Activated B cell treated with CpG ODN at 0.5 μM for 24 hours (primary cell): Measurements from ENCODE around the gene XRCC3. TPM values are rescaled to one million over a fixed set of nuclear protein-coding genes. Genes with fewer than 3 reads are reported as not detected.

ENCODE experiments used
- ATAC-seq: fragments of 200-7000 bp; cut with Tn5 transposase; one replicate; pipeline ENCODE4 v1.10.0; 2021; ENCODE audit warnings: low read depth, mild to moderate bottlenecking, moderate library complexity
- CTCF ChIA-PET: fragments of 350-600 bp; sonication (Branson Sonifier 250); formaldehyde crosslinking; loops from one replicate; lab custom pipeline; 2021; ENCODE audit warnings: antibody characterized with exemption; lab: Charles Lee
- POLR2A ChIA-PET: fragments of 350-600 bp; sonication (Branson Sonifier 250); formaldehyde crosslinking; loops from one replicate; lab custom pipeline; 2021; ENCODE audit warnings: antibody characterized with exemption; lab: Charles Lee
- DNase-seq: peaks from one replicate; pipeline ENCODE4 v3.0.0; 2022
- H3K27ac Mint-ChIP-seq: one replicate; pipeline ENCODE4 v1.8.0; 2020; ENCODE audit warnings: mixed read lengths
- H3K27me3 Mint-ChIP-seq: one replicate; pipeline ENCODE4 v1.8.0; 2021; ENCODE audit warnings: mixed read lengths
- H3K36me3 Mint-ChIP-seq: one replicate; pipeline ENCODE4 v1.8.0; 2021; ENCODE audit warnings: low read depth, mixed read lengths
- H3K4me1 Mint-ChIP-seq: one replicate; pipeline ENCODE4 v1.8.0; 2021; ENCODE audit warnings: mixed read lengths
- H3K4me3 Mint-ChIP-seq: one replicate; pipeline ENCODE4 v1.8.0; 2020; ENCODE audit warnings: mild to moderate bottlenecking, mixed read lengths
- H3K9me3 Mint-ChIP-seq: one replicate; pipeline ENCODE4 v1.8.0; 2020; ENCODE audit warnings: mixed read lengths
- intact Hi-C: fragments of 100-400 bp; cut with micrococcal nuclease; formaldehyde crosslinking; loops from one replicate; pipeline ENCODE4 v1.15.1; 2024
- total RNA-seq: library from RNA; stranded (reverse); gene quantifications from 2 replicates; pipeline ENCODE4 v1.2.3, GENCODE V29; 2022
- TF ChIP-seq, protein P1 (sequence below): fragments of 200-600 bp; IDR thresholded peaks from one replicate; pipeline ENCODE4 v1.8.0; 2022; ENCODE audit warnings: antibody characterized with exemption, mild to moderate bottlenecking

Gene XRCC3
- total RNA-seq, 1 donor from 2014 or later: 26.0 TPM

DNA sequence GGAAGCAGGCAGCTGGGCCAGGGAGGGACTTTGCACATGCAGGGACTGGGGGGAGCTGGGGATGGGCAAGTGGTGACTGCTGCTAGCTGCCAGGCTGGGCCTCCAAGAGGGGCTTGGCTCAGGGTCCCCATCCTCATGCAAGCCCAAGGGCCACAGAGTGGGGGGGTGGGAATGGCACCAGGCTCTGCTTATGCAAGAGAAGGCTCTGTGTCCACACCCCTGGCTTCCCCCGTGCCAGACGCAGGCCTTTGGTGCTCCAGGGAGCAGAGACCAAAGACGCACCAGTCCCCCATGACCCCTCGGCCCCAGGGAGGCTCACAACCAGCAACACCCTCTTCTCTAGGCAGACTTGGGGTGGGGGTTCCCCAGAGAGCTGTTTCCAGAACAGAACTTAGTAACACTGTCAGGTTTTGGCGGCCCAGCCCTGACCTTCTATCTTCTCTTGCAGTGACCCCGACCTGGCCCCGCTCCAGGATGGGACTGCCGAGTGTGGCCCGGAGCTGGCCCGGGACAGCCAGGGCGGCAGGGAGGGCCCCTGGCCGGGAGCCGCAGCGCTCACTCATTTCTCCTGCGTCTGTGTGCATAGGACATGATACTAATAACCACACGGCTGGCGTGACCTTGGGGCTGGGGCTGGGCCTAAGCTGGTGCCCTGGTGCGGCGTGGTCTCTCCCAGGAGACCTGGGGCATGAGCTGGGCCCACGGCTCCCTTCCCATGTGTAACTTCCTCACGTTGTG, 14.3 kb downstream of the XRCC3 start:
- ATAC-seq: no peak
- POLR2A ChIA-PET: interaction anchor here (0.6 to 2.0 kb wide), 4 partner anchors 8 to 133 kb away, joined by 3 to 9 read pairs (median 5); partner anchors contain the start of genes XRCC3 and ZFYVE21
- H3K9me3 Mint-ChIP-seq: no peaks in the 10 kb centered on the region

DNA sequence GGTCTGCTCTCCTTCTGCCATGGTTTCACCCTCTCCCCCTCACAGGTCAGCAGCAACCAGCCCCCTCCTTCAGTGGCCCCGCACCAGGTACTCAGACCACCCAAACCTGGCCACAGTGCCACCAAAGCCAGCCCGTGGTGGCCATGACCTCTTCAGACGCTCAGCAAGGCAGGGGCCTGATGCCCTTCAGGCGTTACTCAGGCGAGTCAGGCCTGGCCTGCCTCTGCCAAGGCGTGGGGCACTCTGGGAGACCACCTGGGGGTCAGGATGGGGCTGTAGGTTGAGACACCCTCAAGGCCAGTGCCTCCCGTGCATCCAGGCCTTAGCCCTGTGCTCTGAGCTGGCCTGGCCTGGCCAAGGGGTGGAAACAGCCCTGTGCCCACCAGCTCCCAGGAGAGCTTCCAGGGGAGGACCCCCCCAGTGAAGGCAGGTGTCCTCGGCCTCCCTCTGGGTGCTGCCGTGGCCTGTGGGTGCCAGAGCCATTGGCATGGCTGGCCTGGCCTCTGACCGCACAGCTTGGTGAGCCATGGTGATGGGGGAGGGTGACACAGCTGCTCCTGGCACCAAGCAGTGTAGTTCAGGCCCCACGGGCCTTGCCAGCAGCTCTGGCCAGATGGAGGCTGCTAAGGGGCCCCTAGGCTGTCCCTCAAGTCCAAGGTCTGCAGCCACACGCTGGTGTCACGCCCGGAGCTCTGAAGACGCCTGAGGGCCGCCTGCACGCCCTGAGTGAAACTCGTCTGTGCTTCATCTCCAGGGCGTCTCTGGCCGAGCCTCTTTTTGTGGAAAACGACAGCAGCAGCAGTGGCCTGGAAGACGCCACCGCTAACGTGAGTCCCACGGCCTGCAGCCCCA, 15.1 kb downstream of the XRCC3 start:
- Mint-ChIP-seq H3K9me3 (no peaks in the 10 kb centered on the region), H3K27me3 (no peaks in the 10 kb centered on the region), H3K27ac (no peak overlapping the region), H3K4me3 (no peak overlapping the region), H3K4me1 (peaks cover 72% of the 10 kb centered on the region), H3K36me3 (peaks cover 51% of the 10 kb centered on the region)
- POLR2A ChIA-PET: interaction anchor here (1.2 to 1.9 kb wide), 3 partner anchors 8 to 132 kb away, joined by 3 to 9 read pairs (median 4); no protein-coding TSS in a partner anchor
- intact Hi-C loops: loop anchor here (2.0 kb wide), 1 partner anchor 15 kb away; the partner anchor contains the start of genes XRCC3 and ZFYVE21
- CTCF ChIA-PET: no interaction called here
- no peak for DNase-seq
- TF ChIP-seq, protein P1, sequence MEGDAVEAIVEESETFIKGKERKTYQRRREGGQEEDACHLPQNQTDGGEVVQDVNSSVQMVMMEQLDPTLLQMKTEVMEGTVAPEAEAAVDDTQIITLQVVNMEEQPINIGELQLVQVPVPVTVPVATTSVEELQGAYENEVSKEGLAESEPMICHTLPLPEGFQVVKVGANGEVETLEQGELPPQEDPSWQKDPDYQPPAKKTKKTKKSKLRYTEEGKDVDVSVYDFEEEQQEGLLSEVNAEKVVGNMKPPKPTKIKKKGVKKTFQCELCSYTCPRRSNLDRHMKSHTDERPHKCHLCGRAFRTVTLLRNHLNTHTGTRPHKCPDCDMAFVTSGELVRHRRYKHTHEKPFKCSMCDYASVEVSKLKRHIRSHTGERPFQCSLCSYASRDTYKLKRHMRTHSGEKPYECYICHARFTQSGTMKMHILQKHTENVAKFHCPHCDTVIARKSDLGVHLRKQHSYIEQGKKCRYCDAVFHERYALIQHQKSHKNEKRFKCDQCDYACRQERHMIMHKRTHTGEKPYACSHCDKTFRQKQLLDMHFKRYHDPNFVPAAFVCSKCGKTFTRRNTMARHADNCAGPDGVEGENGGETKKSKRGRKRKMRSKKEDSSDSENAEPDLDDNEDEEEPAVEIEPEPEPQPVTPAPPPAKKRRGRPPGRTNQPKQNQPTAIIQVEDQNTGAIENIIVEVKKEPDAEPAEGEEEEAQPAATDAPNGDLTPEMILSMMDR: no peak
- no peak for ATAC-seq

More for the DNA sequence above, 14.3 kb downstream of the XRCC3 start:
- intact Hi-C loops: loop anchor here (2.0 kb wide), 1 partner anchor 14 kb away; the partner anchor contains the start of genes XRCC3 and ZFYVE21
- Mint-ChIP-seq H3K4me3 (no peak overlapping the region), H3K4me1 (peaks cover 67% of the 10 kb centered on the region), H3K27me3 (no peaks in the 10 kb centered on the region), H3K27ac (peak overlapping the region; percentile 67), H3K36me3 (peaks cover 51% of the 10 kb centered on the region)
- no peak for DNase-seq
- TF ChIP-seq, protein P1: no peak
- CTCF ChIA-PET: interaction anchor here (1.7 kb wide), 1 partner anchor 21 kb away, joined by 4 read pairs; no protein-coding TSS in a partner anchor

DNA sequence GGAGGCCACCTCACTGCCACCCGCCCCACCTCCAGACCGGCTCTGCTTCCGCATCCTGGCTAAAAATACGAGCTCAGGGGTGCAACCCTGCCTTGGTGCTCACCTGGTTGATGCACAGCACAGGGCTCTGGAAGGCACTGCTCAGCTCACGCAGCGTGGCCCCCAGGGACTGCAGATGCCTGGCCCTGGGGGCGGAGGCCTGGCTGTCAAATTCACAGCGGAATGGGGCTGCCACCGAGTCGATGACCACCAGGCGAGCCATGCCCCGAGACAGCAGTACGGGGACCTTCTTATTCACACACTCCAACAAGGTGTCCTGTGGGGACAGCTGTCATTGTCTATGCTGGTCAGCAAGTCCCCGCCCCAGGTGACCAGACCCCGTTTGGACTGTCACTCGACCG, 16.0 kb downstream of the XRCC3 start:
- H3K36me3 Mint-ChIP-seq: peaks cover 50% of the 10 kb centered on the region

DNA sequence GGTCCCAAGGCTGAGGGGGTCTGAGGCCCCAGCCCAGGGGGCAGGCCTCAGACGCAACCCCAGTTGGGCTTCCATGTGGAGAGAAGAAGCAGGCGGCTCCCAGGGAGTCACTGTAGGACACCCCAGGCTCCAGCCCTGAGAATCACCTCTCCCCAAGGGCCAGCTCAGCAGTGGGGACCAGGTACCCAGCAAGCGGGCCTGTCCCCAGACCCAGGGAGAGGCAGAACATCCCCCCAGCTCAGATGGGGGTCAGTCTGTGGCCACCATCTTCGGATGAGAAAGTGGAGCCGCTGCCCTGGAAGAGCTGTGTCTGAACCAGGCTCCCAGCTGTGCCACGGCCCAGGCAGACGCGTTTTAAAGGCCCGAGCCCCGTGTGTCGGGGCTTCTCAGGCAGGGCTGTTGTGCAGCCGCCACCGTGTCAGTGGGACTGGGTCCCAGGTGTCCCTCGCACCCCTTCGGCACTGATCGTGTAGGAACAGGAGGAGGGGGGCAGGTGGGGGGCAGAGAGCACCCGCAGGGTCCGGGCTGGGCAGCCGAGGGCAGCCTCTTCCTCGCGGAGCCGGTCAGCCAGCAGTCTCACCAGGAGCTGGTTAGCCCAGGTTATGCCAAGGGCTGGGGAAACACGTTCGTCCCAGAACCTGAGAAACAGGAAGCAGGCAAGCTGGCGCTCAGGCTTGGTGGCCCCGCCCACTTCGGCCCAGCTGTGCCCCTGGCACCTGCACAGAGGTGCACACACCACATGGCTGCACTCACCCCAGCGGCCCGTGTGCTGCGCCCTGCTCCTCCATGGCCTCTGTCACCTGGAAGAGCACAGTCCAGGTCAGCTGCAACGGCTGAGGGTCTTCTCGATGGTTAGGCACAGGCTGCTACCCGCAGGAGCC, 16.6 kb downstream of the XRCC3 start:
- H3K9me3 Mint-ChIP-seq: no peaks in the 10 kb centered on the region
- H3K4me3 Mint-ChIP-seq: no peak overlapping the region
- ChIA-PET POLR2A (interaction anchor here (0.9 to 1.2 kb wide), 2 partner anchors 9 to 16 kb away, joined by 3 to 4 read pairs; partner anchors contain the start of gene XRCC3), CTCF (no interaction called here)
- DNase-seq (no peak), ATAC-seq (peak; percentile 49)
- intact Hi-C loops: no loop called here
- H3K27me3 Mint-ChIP-seq: no peaks in the 10 kb centered on the region
- H3K4me1 Mint-ChIP-seq: peaks cover 68% of the 10 kb centered on the region
- TF ChIP-seq, protein P1: no peak
- H3K36me3 Mint-ChIP-seq: peaks cover 51% of the 10 kb centered on the region
- no peak overlapping the region for H3K27ac Mint-ChIP-seq

More for the DNA sequence above, 16.0 kb downstream of the XRCC3 start:
- H3K27ac Mint-ChIP-seq: no peak overlapping the region
- no peak for ATAC-seq
- H3K4me1 Mint-ChIP-seq: peaks cover 72% of the 10 kb centered on the region
- TF ChIP-seq, protein P1: no peak
- H3K4me3 Mint-ChIP-seq: no peak overlapping the region
- no peak for DNase-seq
- no peaks in the 10 kb centered on the region for H3K9me3 Mint-ChIP-seq
- ChIA-PET CTCF (no interaction called here), POLR2A (interaction anchor here (0.9 to 1.2 kb wide), 2 partner anchors 10 to 16 kb away, joined by 3 to 4 read pairs; partner anchors contain the start of gene XRCC3)
- intact Hi-C loops: no loop called here
- no peaks in the 10 kb centered on the region for H3K27me3 Mint-ChIP-seq
